H1 (cell line): Measurements from ENCODE around the gene ARHGEF12. TPM values are rescaled to one million over a fixed set of nuclear protein-coding genes. Genes with fewer than 3 reads are reported as not detected.

Experiments
- CTCF ChIA-PET: fragments of 300-600 bp; sonication (Branson Sonifier 250); formaldehyde crosslinking; loops from one replicate; lab custom pipeline; 2021; ENCODE audit not compliant: partially characterized antibody; lab: Charles Lee
- POLR2A ChIA-PET: fragments of 300-600 bp; sonication (Branson Sonifier 250); formaldehyde crosslinking; loops from one replicate; lab custom pipeline; 2021; ENCODE audit warnings: inconsistent platforms; ENCODE audit not compliant: partially characterized antibody; lab: Charles Lee
- DNase-seq, 2 experiments: peaks; one replicate each; pipeline versions ENCODE4 v3.0.0 to v3.0.0-alpha.2; 2010 to 2022; ENCODE audit warnings: low spot score in 2 of 2, low read depth in 1 of 2, mixed read lengths in 1 of 2
- FAIRE-seq: peaks from 2 replicates; lab custom pipeline; 2011; peaks lifted over from hg19 to GRCh38; lab: Jason Lieb, UNC
- H2AFZ ChIP-seq: 2 replicates; pipeline ENCODE4 v1.8.1; 2012; ENCODE audit warnings: low read length, inconsistent platforms
- H2AK5ac ChIP-seq: 2 replicates; pipeline ENCODE4 v1.6.1; 2013; ENCODE audit warnings: low read depth, low read length
- H2BK120ac ChIP-seq: replicated peaks from 2 replicates; pipeline ENCODE3; 2013; ENCODE audit warnings: low read depth, low read length, inconsistent platforms
- H2BK12ac ChIP-seq: 2 replicates; pipeline ENCODE4 v1.6.1; 2013; ENCODE audit warnings: low read depth, low read length
- H2BK15ac ChIP-seq: 2 replicates; pipeline ENCODE4 v1.6.1; 2013; ENCODE audit warnings: low read length
- H2BK20ac ChIP-seq: 2 replicates; pipeline ENCODE4 v1.6.1; 2013; ENCODE audit warnings: low read length
- H2BK5ac ChIP-seq: 2 replicates; pipeline ENCODE4 v1.6.1; 2013; ENCODE audit warnings: low read depth, low read length
- H3K14ac ChIP-seq: 2 replicates; pipeline ENCODE4 v1.6.1; 2013; ENCODE audit warnings: inconsistent platforms; ENCODE audit not compliant: insufficient read length
- H3K18ac ChIP-seq: 2 replicates; pipeline ENCODE4 v1.6.1; 2013; ENCODE audit warnings: low read length; ENCODE audit errors: extremely low read depth
- H3K23ac ChIP-seq: 2 replicates; pipeline ENCODE4 v1.6.1; 2013; ENCODE audit warnings: inconsistent platforms; ENCODE audit not compliant: insufficient read length
- H3K23me2 ChIP-seq: 2 replicates; pipeline ENCODE4 v1.6.1; 2013; ENCODE audit warnings: low read depth, low read length
- H3K27ac ChIP-seq: 2 replicates; pipeline ENCODE4 v1.6.1; 2011; ENCODE audit warnings: low read depth, low read length, inconsistent platforms
- H3K27me3 ChIP-seq, 4 experiments: replicated peaks in 1 of 4; 1 replicate in 1 of 4; 2 replicates in 3 of 4; pipeline versions ENCODE4 v1.6.1 to v1.8.1; 2011 to 2013; ENCODE audit warnings: low read length in 3 of 4, mild to moderate bottlenecking in 3 of 4, inconsistent platforms in 2 of 4, mixed read lengths in 2 of 4, moderate library complexity in 1 of 4; ENCODE audit not compliant: control insufficient read depth in 3 of 4, insufficient read depth in 3 of 4; ENCODE audit errors: extremely low read depth in 1 of 4
- H3K36me3 ChIP-seq, 4 experiments: 2 replicates each; pipeline versions ENCODE4 v1.6.1 to v1.8.1; 2011 to 2013; ENCODE audit warnings: mild to moderate bottlenecking in 4 of 4, low read length in 3 of 4, moderate library complexity in 2 of 4, control low read depth in 1 of 4, inconsistent platforms in 1 of 4; ENCODE audit not compliant: insufficient read depth in 4 of 4, control insufficient read depth in 2 of 4
- H3K4ac ChIP-seq: replicated peaks from 2 replicates; pipeline ENCODE3; 2013; ENCODE audit warnings: low read length, low read depth, mixed read lengths, inconsistent platforms; ENCODE audit not compliant: insufficient read length
- H3K4me1 ChIP-seq, 4 experiments: replicated peaks in 1 of 4; 1 replicate in 1 of 4; 2 replicates in 3 of 4; pipeline versions ENCODE4 v1.6.1 to v1.8.1; 2011 to 2013; ENCODE audit warnings: low read length in 3 of 4, inconsistent platforms in 2 of 4, mixed read lengths in 1 of 4; ENCODE audit not compliant: insufficient read depth in 4 of 4, control insufficient read depth in 3 of 4
- H3K4me2 ChIP-seq, 2 experiments: 2 replicates each; pipeline versions ENCODE4 v1.6.1 to v1.8.1; 2011 to 2013; ENCODE audit warnings: low read depth in 2 of 2, low read length in 2 of 2, control low read depth in 1 of 2, inconsistent platforms in 1 of 2, mild to moderate bottlenecking in 1 of 2; ENCODE audit not compliant: insufficient read depth in 1 of 2
- H3K4me3 ChIP-seq, 4 experiments: fragments of 200-600, 300-600 bp in 1 of 4; sonication (generic), shearing (Covaris generic), sonication (Bioruptor Twin) in 1 of 4; 2 replicates each; pipeline versions ENCODE4 v1.5.1 to v1.8.1; 2011 to 2016; ENCODE audit warnings: low read length in 4 of 4, low read depth in 3 of 4, control low read depth in 2 of 4, inconsistent platforms in 2 of 4, mild to moderate bottlenecking in 2 of 4, mixed read lengths in 1 of 4, moderate library complexity in 1 of 4; ENCODE audit not compliant: insufficient read depth in 2 of 4; ENCODE audit errors: extremely low read depth in 1 of 4
- H3K56ac ChIP-seq: replicated peaks from 2 replicates; pipeline ENCODE3; 2013; ENCODE audit warnings: low read depth, mild to moderate bottlenecking, mixed read lengths, low read length, inconsistent platforms; ENCODE audit not compliant: insufficient read length
- H3K79me1 ChIP-seq: 2 replicates; pipeline ENCODE4 v1.6.1; 2013; ENCODE audit warnings: low read depth, low read length, control low read depth
- H3K79me2 ChIP-seq, 2 experiments: 2 replicates each; pipeline versions ENCODE4 v1.6.1 to v1.8.1; 2012 to 2013; ENCODE audit warnings: low read length in 2 of 2, mild to moderate bottlenecking in 2 of 2, inconsistent platforms in 1 of 2; ENCODE audit not compliant: insufficient read depth in 2 of 2, control insufficient read depth in 1 of 2
- H3K9ac ChIP-seq, 4 experiments: replicated peaks in 1 of 4; 1 replicate in 1 of 4; 2 replicates in 3 of 4; pipeline versions ENCODE4 v1.6.1 to v1.8.1; 2011 to 2013; ENCODE audit warnings: low read depth in 3 of 4, low read length in 3 of 4, control low read depth in 2 of 4, mild to moderate bottlenecking in 2 of 4, moderate library complexity in 2 of 4, inconsistent platforms in 1 of 4; ENCODE audit errors: extremely low read depth in 1 of 4
- H3K9me3 ChIP-seq, 2 experiments: 2 replicates each; pipeline versions ENCODE4 v1.6.1 to v1.8.1; 2012 to 2013; ENCODE audit warnings: mild to moderate bottlenecking in 2 of 2, moderate library complexity in 2 of 2, control low read depth in 1 of 2, inconsistent platforms in 1 of 2, low read depth in 1 of 2, low read length in 1 of 2, mixed read lengths in 1 of 2; ENCODE audit not compliant: insufficient read depth in 2 of 2
- H4K20me1 ChIP-seq, 2 experiments: replicated peaks in 1 of 2; 2 replicates each; pipeline versions ENCODE3 to v1.8.1; 2011 to 2013; ENCODE audit warnings: inconsistent platforms in 2 of 2, low read length in 2 of 2, mild to moderate bottlenecking in 1 of 2; ENCODE audit not compliant: insufficient read depth in 2 of 2, control insufficient read depth in 1 of 2
- H4K5ac ChIP-seq: 2 replicates; pipeline ENCODE4 v1.6.1; 2013; ENCODE audit warnings: low read length, low read depth, mixed read lengths, inconsistent platforms; ENCODE audit not compliant: insufficient read length
- H4K8ac ChIP-seq: 2 replicates; pipeline ENCODE4 v1.8.0; 2013; ENCODE audit warnings: mild to moderate bottlenecking, moderate library complexity, low read length, inconsistent platforms; ENCODE audit not compliant: insufficient read depth; ENCODE audit errors: extremely low read depth
- H4K91ac ChIP-seq: replicated peaks from 2 replicates; pipeline ENCODE3; 2013; ENCODE audit warnings: low read length, mixed read lengths, inconsistent platforms; ENCODE audit not compliant: insufficient read length
- ASH2L ChIP-seq: fragments of 200-600, 300-600 bp; sonication (generic); IDR thresholded peaks from one replicate; pipeline ENCODE4 v1.7.1; 2017; ENCODE audit warnings: low read length
- BRCA1 ChIP-seq: IDR thresholded peaks from 2 replicates; pipeline ENCODE4 v1.6.1; 2012; ENCODE audit warnings: low read depth, low read length, improper control_type of control experiment
- CBX5 ChIP-seq: fragments of 300-800, 300-1000 bp; sonication (generic); IDR thresholded peaks from 2 replicates; pipeline ENCODE4 v1.7.1; 2016; ENCODE audit warnings: antibody characterized with exemption, low read length, low read depth
- CEBPB ChIP-seq: IDR thresholded peaks from 2 replicates; pipeline ENCODE4 v1.6.1; 2012; ENCODE audit warnings: low read depth, low read length
- CHD1 ChIP-seq: IDR thresholded peaks from 2 replicates; pipeline ENCODE4 v1.6.1; 2012; ENCODE audit warnings: low read depth, low read length, improper control_type of control experiment
- CHD2 ChIP-seq: IDR thresholded peaks from 2 replicates; pipeline ENCODE4 v1.6.1; 2012; ENCODE audit warnings: low read length, improper control_type of control experiment
- CREB1 ChIP-seq: IDR thresholded peaks from 2 replicates; pipeline ENCODE4 v1.6.1; 2012; ENCODE audit warnings: inconsistent platforms
- JUN ChIP-seq: IDR thresholded peaks from 2 replicates; pipeline ENCODE4 v1.6.1; 2011; ENCODE audit warnings: low read depth, mild to moderate bottlenecking, improper control_type of control experiment, low read length
- RAD21 ChIP-seq, 2 experiments: IDR thresholded peaks in 1 of 2; conservative IDR thresholded peaks in 1 of 2; 2 replicates each; pipeline ENCODE4 v1.6.1; 2011; ENCODE audit warnings: low read depth in 2 of 2, low read length in 2 of 2, improper control_type of control experiment in 1 of 2, inconsistent platforms in 1 of 2, mild to moderate bottlenecking in 1 of 2, moderate library complexity in 1 of 2
- RBBP5 ChIP-seq: IDR thresholded peaks from 2 replicates; pipeline ENCODE4 v1.7.1; 2012; ENCODE audit warnings: low read depth, mild to moderate bottlenecking, inconsistent platforms, low read length, moderate library complexity, borderline replicate concordance
- RXRA ChIP-seq: IDR thresholded peaks from 2 replicates; pipeline ENCODE4 v1.6.1; 2011; ENCODE audit warnings: low read depth, mild to moderate bottlenecking, low read length, moderate library complexity; ENCODE audit not compliant: insufficient read depth
- SAP30 ChIP-seq: fragments of 300-600 bp; sonication (generic); IDR thresholded peaks from 2 replicates; pipeline ENCODE4 v1.7.1; 2012; ENCODE audit warnings: low read length, moderate library complexity, mild to moderate bottlenecking, inconsistent platforms; ENCODE audit not compliant: insufficient read depth, insufficient replicate concordance
- SP1 ChIP-seq: IDR thresholded peaks from 2 replicates; pipeline ENCODE4 v1.6.1; 2011; ENCODE audit warnings: low read depth, low read length
- SRF ChIP-seq: IDR thresholded peaks from 2 replicates; pipeline ENCODE4 v1.6.1; 2011; ENCODE audit warnings: mild to moderate bottlenecking, low read depth, low read length, moderate library complexity
- polyA plus RNA-seq, 7 experiments: library from polyadenylated mRNA; depleted of rRNA in 3 of 7; stranded (reverse) in 5 of 7; unstranded in 2 of 7; fragments of >200 nt in 5 of 7; fragments of 200-250 nt in 2 of 7; gene quantifications; 1 replicate in 5 of 7; 2 replicates in 1 of 7; 4 replicates in 1 of 7; pipeline versions ENCODE4 v1.2.1 to v1.2.3, GENCODE V29; 2011 to 2013; ENCODE audit warnings: missing spikeins in 2 of 7, mixed read lengths in 2 of 7
- total RNA-seq: library from RNA; stranded (reverse); fragmentation: NEBNext Ultra II Directional; extraction: Animal tissue kit (Norgen Biotek cat#: 25700); gene quantifications from 2 replicates; pipeline ENCODE4 v1.2.1, GENCODE V29; 2021
- TF ChIP-seq, protein P1 (sequence below): IDR thresholded peaks from 2 replicates; pipeline ENCODE4 v1.6.1; 2012; ENCODE audit warnings: low read length, inconsistent platforms

ARHGEF12 gene
- total and polyA plus RNA-seq, 2 of the 8 experiments (the other 6 are each of a cell fraction or from before 2014, with no cell fraction given) = 5.1 to 33.7 TPM

GRCh38 chr11:120430146-120430545 lies 93.9 kb downstream of the ARHGEF12 start:
- ChIA-PET POLR2A (no interaction called here), CTCF (interaction anchor here (1.0 to 1.4 kb wide), 4 partner anchors 9 to 84 kb away, joined by 3 to 4 read pairs (median 4); no protein-coding TSS in a partner anchor)

More at GRCh38 chr11:120430146-120430545, 93.9 kb downstream of the ARHGEF12 start:
- FAIRE-seq (no peak), DNase-seq (no peak)
- Histone ChIP-seq H3K4me3 (no peak overlapping the region), H2AK5ac (no peak overlapping the region), H4K5ac (no peak overlapping the region), H3K18ac (no peak overlapping the region), H2BK20ac (no peak overlapping the region), H3K79me1 (no peaks in the 10 kb centered on the region), H2BK5ac (no peak overlapping the region), H3K23me2 (no peaks in the 10 kb centered on the region), H2AFZ (no peak overlapping the region), H2BK15ac (no peak overlapping the region), H3K27ac (no peak overlapping the region), H3K23ac (no peak overlapping the region), H3K9ac (no peak overlapping the region), H2BK12ac (no peak overlapping the region), H4K8ac (no peak overlapping the region), H3K14ac (no peak overlapping the region), H3K36me3 (peaks cover 0 to 9% (median 0%) of the 10 kb centered on the region in 4 experiments; a peak in 4 of 8 replicates), H4K20me1 (peaks cover 0 to 2% of the 10 kb centered on the region in 2 experiments), H4K91ac (no peak overlapping the region), H3K79me2 (no peaks in the 10 kb centered on the region), H3K9me3 (no peaks in the 10 kb centered on the region), H3K56ac (no peak overlapping the region), H3K4me2 (no peak overlapping the region), H3K4me1 (no peaks in the 10 kb centered on the region), H3K4ac (no peak overlapping the region), H2BK120ac (no peak overlapping the region), H3K27me3 (no peaks in the 10 kb centered on the region)
- TF ChIP-seq ASH2L = no peak
- TF ChIP-seq CHD1 = no peak
- TF ChIP-seq BRCA1 = no peak
- TF ChIP-seq JUN = no peak
- TF ChIP-seq SAP30 = no peak
- TF ChIP-seq CBX5 = no peak
- TF ChIP-seq RBBP5 = no peak
- TF ChIP-seq RXRA = no peak
- TF ChIP-seq SRF = no peak
- no peak for TF ChIP-seq CREB1
- no peak for TF ChIP-seq CHD2
- TF ChIP-seq RAD21 (IDR thresholded peaks at IDR 0.05 in 1 of 2, conservative IDR thresholded peaks at IDR 0.05 in 1 of 2; ENCODE audit: low read depth in 2 of 2, low read length in 2 of 2) = no peak
- no peak for TF ChIP-seq SP1
- TF ChIP-seq, protein P1, sequence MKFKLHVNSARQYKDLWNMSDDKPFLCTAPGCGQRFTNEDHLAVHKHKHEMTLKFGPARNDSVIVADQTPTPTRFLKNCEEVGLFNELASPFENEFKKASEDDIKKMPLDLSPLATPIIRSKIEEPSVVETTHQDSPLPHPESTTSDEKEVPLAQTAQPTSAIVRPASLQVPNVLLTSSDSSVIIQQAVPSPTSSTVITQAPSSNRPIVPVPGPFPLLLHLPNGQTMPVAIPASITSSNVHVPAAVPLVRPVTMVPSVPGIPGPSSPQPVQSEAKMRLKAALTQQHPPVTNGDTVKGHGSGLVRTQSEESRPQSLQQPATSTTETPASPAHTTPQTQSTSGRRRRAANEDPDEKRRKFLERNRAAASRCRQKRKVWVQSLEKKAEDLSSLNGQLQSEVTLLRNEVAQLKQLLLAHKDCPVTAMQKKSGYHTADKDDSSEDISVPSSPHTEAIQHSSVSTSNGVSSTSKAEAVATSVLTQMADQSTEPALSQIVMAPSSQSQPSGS = no peak
- TF ChIP-seq CEBPB = no peak
